PC-9 (cell line): ENCODE results near the gene INTS7. TPM values are rescaled to one million over a fixed set of nuclear protein-coding genes. Genes with fewer than 3 reads are reported as not detected.

Experiments
- BruUV-seq: library from RNA; stranded (reverse); fragments of 400-500 nt; replicated peaks from 2 replicates; lab custom pipeline; 2021; lab: Mats Ljungman, UMichigan
- CTCF ChIA-PET: fragments of 300-600 bp; sonication (Branson Sonifier 250); formaldehyde crosslinking; loops from one replicate; lab custom pipeline; 2022; ENCODE audit warnings: antibody characterized with exemption; lab: Charles Lee
- POLR2A ChIA-PET: fragments of 300-600 bp; sonication (Branson Sonifier 250); formaldehyde crosslinking; loops from one replicate; lab custom pipeline; 2022; ENCODE audit warnings: antibody characterized with exemption; ENCODE audit not compliant: unreplicated experiment; lab: Charles Lee
- DNase-seq, 2 experiments: peaks; one replicate each; pipeline versions ENCODE4 v3.0.0 to v3.0.0-alpha.2; 2015 to 2022; ENCODE audit warnings: mixed read lengths in 1 of 2
- H2AFZ ChIP-seq: fragments of 200-600 bp; sonication (generic); 2 replicates; pipeline ENCODE4 v1.8.1; 2017; ENCODE audit warnings: antibody characterized with exemption
- H3F3A ChIP-seq: fragments of 200-600 bp; sonication (generic); 2 replicates; pipeline ENCODE4 v1.8.1; 2017; ENCODE audit warnings: antibody characterized with exemption, mild to moderate bottlenecking, low read depth; ENCODE audit not compliant: insufficient read depth
- H3K27ac ChIP-seq: fragments of 200-600 bp; sonication (generic); 2 replicates; pipeline ENCODE4 v1.6.1; 2016; ENCODE audit warnings: mixed run types
- H3K27me3 ChIP-seq: fragments of 200-600 bp; sonication (generic); 2 replicates; pipeline ENCODE4 v1.6.1; 2016; ENCODE audit warnings: low read depth, mixed run types; ENCODE audit not compliant: insufficient read depth
- H3K36me3 ChIP-seq: fragments of 200-600 bp; sonication (generic); 2 replicates; pipeline ENCODE4 v1.6.1; 2016; ENCODE audit warnings: low read depth, mixed run types
- H3K4me1 ChIP-seq: fragments of 200-600 bp; sonication (generic); replicated peaks from 2 replicates; pipeline ENCODE4 v1.6.1; 2016; ENCODE audit warnings: mixed run types; ENCODE audit not compliant: insufficient read depth
- H3K4me2 ChIP-seq: fragments of 200-600 bp; sonication (generic); 2 replicates; pipeline ENCODE4 v1.6.1; 2017; ENCODE audit warnings: mixed run types
- H3K4me3 ChIP-seq: fragments of 200-600 bp; sonication (generic); 2 replicates; pipeline ENCODE4 v1.6.1; 2016; ENCODE audit warnings: mixed run types
- H3K79me2 ChIP-seq: fragments of 200-600 bp; sonication (generic); 2 replicates; pipeline ENCODE4 v1.6.1; 2017; ENCODE audit warnings: low read depth, mixed run types
- H3K9me2 ChIP-seq: fragments of 200-600 bp; sonication (generic); 2 replicates; pipeline ENCODE4 v1.8.1; 2017; ENCODE audit warnings: mild to moderate bottlenecking; ENCODE audit not compliant: insufficient read depth
- H3K9me3 ChIP-seq: fragments of 200-600 bp; sonication (generic); 2 replicates; pipeline ENCODE4 v1.8.1; 2016; ENCODE audit warnings: low read depth; ENCODE audit not compliant: insufficient read depth
- H4K20me1 ChIP-seq: fragments of 200-600 bp; sonication (generic); 2 replicates; pipeline ENCODE4 v1.8.1; 2017; ENCODE audit not compliant: insufficient read depth
- CTCF ChIP-seq: fragments of 200-600 bp; sonication (generic); conservative IDR thresholded peaks from 2 replicates; pipeline ENCODE4 v1.6.1; 2017; ENCODE audit warnings: mixed run types, antibody characterized with exemption, mild to moderate bottlenecking, moderate library complexity
- EZH2 ChIP-seq: fragments of 200-600 bp; sonication (generic); IDR thresholded peaks from 2 replicates; pipeline ENCODE4 v1.8.0; 2017; ENCODE audit warnings: antibody characterized with exemption, low read depth
- intact Hi-C: fragments of 100-400 bp; cut with micrococcal nuclease; formaldehyde crosslinking; loops from one replicate; pipeline ENCODE4 v1.10.0; 2022; ENCODE audit not compliant: unreplicated experiment
- total RNA-seq: library from RNA; stranded (reverse); gene quantifications from 2 replicates; pipeline ENCODE4 v1.2.3, GENCODE V29; 2021

INTS7 gene
- total RNA-seq, 1 experiment from 2014 or later = 24.7 TPM

GRCh38 chr1:211935448-211935970 is 99.8 kb downstream of the INTS7 start:
- no peaks in the 10 kb centered on the region; the same call in 1 of the 2 replicates for H3F3A ChIP-seq
- ChIA-PET POLR2A (no interaction called here), CTCF (no interaction called here)
- intact Hi-C loops = no loop called here
- no peak overlapping the region for H3K27ac ChIP-seq
- H3K79me2 ChIP-seq = no peaks in the 10 kb centered on the region
- BruUV-seq = no TSS peak
- no peaks in the 10 kb centered on the region for H3K27me3 ChIP-seq
- no peak for TF ChIP-seq CTCF
- TF ChIP-seq EZH2 = no peak
- H3K36me3 ChIP-seq = no peaks in the 10 kb centered on the region
- no peaks in the 10 kb centered on the region for H3K9me2 ChIP-seq
- H3K4me2 ChIP-seq = no peak overlapping the region
- H3K4me1 ChIP-seq = 0 out of 2 replicates have a peak, but pooled peaks cover under 1% of the 10 kb centered on the region
- no peak overlapping the region for H2AFZ ChIP-seq
- no peaks in the 10 kb centered on the region for H3K9me3 ChIP-seq
- H3K4me3 ChIP-seq = no peak overlapping the region
- no peaks in the 10 kb centered on the region for H4K20me1 ChIP-seq
- no peak for DNase-seq

- no peak for DNase-seq
- CTCF ChIA-PET = no interaction called here
- peaks cover 10% of the 10 kb centered on the region for H3F3A ChIP-seq
- no peaks in the 10 kb centered on the region for H3K36me3 ChIP-seq
- H3K79me2 ChIP-seq = no peaks in the 10 kb centered on the region
- H3K9me2 ChIP-seq = no peaks in the 10 kb centered on the region
- BruUV-seq = no TSS peak
- H2AFZ ChIP-seq = no peak overlapping the region
- no peaks in the 10 kb centered on the region for H4K20me1 ChIP-seq
- no peaks in the 10 kb centered on the region for H3K9me3 ChIP-seq
- no peak overlapping the region for H3K4me2 ChIP-seq
- no peak overlapping the region for H3K4me3 ChIP-seq
- H3K27me3 ChIP-seq = no peaks in the 10 kb centered on the region
- POLR2A ChIA-PET = no interaction called here
- intact Hi-C loops = no loop called here
- TF ChIP-seq CTCF (no peak), EZH2 (no peak)
- no peak overlapping the region for H3K27ac ChIP-seq
- H3K4me1 ChIP-seq = peaks cover 15% of the 10 kb centered on the region
These were observed 101.2 kb downstream of the INTS7 start for GRCh38 chr1:211933946-211934714.

- no peak for TF ChIP-seq CTCF
- H3K79me2 ChIP-seq = no peaks in the 10 kb centered on the region
- H3K4me3 ChIP-seq = no peak overlapping the region
- H2AFZ ChIP-seq = no peak overlapping the region
- POLR2A ChIA-PET = no interaction called here
- intact Hi-C loops = no loop called here
- H3K4me1 ChIP-seq = peaks cover 27% of the 10 kb centered on the region
- H3K9me2 ChIP-seq = no peaks in the 10 kb centered on the region
- H3K9me3 ChIP-seq = no peaks in the 10 kb centered on the region
- no peak overlapping the region for H3K4me2 ChIP-seq
- H4K20me1 ChIP-seq = no peaks in the 10 kb centered on the region
- H3K27me3 ChIP-seq = no peaks in the 10 kb centered on the region
- no peak overlapping the region for H3K27ac ChIP-seq
- H3F3A ChIP-seq = peaks cover 21% of the 10 kb centered on the region
- BruUV-seq = no TSS peak
- CTCF ChIA-PET = no interaction called here
- no peak for DNase-seq
- no peaks in the 10 kb centered on the region for H3K36me3 ChIP-seq
These were observed 102.5 kb downstream of the INTS7 start for GRCh38 chr1:211932933-211933254.
